ENCODE results near the gene CHSY1. TPM values are rescaled to one million over a fixed set of nuclear protein-coding genes. Genes with fewer than 3 reads are reported as not detected.

CHSY1 gene
- total and polyA plus RNA-seq, 11 donors, result 5.6 to 41.3 (median 11.1) TPM

- WGBS, 4 donors, result 74 to 79% (median 76%) methylated on average over 17 of the region's 17 CpGs
- Histone ChIP-seq H3K4me3 (peak overlapping the region in 10 of 12 donors; percentile 4 to 56 (median 43)), H3K27me3 (no peaks in the 10 kb centered on the region), H3K36me3 (peaks cover 0 to 14% (median 0%) of the 10 kb centered on the region in 9 donors), H3K27ac (peak overlapping the region; percentile 63 to 93 (median 82)), H3K4me1 (peaks cover 0 to 96% (median 51%) of the 10 kb centered on the region in 12 donors), H3K9me3 (no peaks in the 10 kb centered on the region)
- TF ChIP-seq CTCF (IDR thresholded peaks at IDR 0.05) (no peak), POLR2A (IDR thresholded peaks at IDR 0.05) (no peak)
- ATAC-seq (peak in 3 of 4 donors; percentile 3 to 19 (median 10)), DNase-seq (peak in 1 of 5 donors; percentile 33)
- intact Hi-C loops (cut with DNase I), result loop anchor here in 6 of 10 donors (5.0 to 10.0 kb wide), 6 partner anchors 53 to 175 kb away; partner anchors contain the start of gene CHSY1 (in 1 of the 6)
Observed at GRCh38 chr15:101189409-101190091, 62.3 kb downstream of the CHSY1 start.

- no peaks in the 10 kb centered on the region for H3K27me3 ChIP-seq
- H3K4me3 ChIP-seq, result peak overlapping the region in 10 of 12 donors; percentile 4 to 56 (median 43)
- DNase-seq, result peak in 1 of 5 donors; percentile 42
- H3K9me3 ChIP-seq, result no peaks in the 10 kb centered on the region
- 55 to 73% (median 70%) methylated on average over 29 of the region's 29 CpGs for WGBS, 4 donors
- ATAC-seq, result peak in 3 of 4 donors; percentile 14 to 36 (median 30)
- peak overlapping the region; percentile 63 to 93 (median 82) for H3K27ac ChIP-seq
- peaks cover 0 to 96% (median 50%) of the 10 kb centered on the region in 12 donors for H3K4me1 ChIP-seq
- intact Hi-C loops (cut with DNase I), result loop anchor here in 3 of 10 donors (5.0 to 10.0 kb wide), 3 partner anchors 56 to 67 kb away; partner anchors contain the start of gene CHSY1 (in 1 of the 3)
- peaks cover 0 to 14% (median 0%) of the 10 kb centered on the region in 9 donors for H3K36me3 ChIP-seq
- TF ChIP-seq POLR2A (IDR thresholded peaks at IDR 0.05) (no peak), CTCF (IDR thresholded peaks at IDR 0.05) (no peak)
Observed at GRCh38 chr15:101188637-101189408, 63.0 kb downstream of the CHSY1 start.

GRCh38 chr15:101187820-101188636 lies 63.8 kb downstream of the CHSY1 start:
- H3K36me3 ChIP-seq, result peaks cover 0 to 14% (median 0%) of the 10 kb centered on the region in 9 donors
- no peaks in the 10 kb centered on the region for H3K27me3 ChIP-seq
- peak; percentile 42 to 83 (median 78) for ATAC-seq
- TF ChIP-seq POLR2A (IDR thresholded peaks at IDR 0.05), result no peak
- TF ChIP-seq CTCF (IDR thresholded peaks at IDR 0.05), result no peak
- 24 to 34% (median 29%) methylated on average over 18 of the region's 18 CpGs for WGBS, 4 donors
- no peaks in the 10 kb centered on the region for H3K9me3 ChIP-seq
- intact Hi-C loops (cut with DNase I), result loop anchor here in 3 of 10 donors (5.0 to 10.0 kb wide), 3 partner anchors 57 to 66 kb away; partner anchors contain the start of gene CHSY1 (in 1 of the 3)
- peak overlapping the region; percentile 63 to 93 (median 82) for H3K27ac ChIP-seq
- peak overlapping the region in 11 of 12 donors; percentile 16 to 56 (median 43) for H3K4me3 ChIP-seq
- peaks cover 0 to 96% (median 52%) of the 10 kb centered on the region in 12 donors for H3K4me1 ChIP-seq
- DNase-seq, result peak in 2 of 5 donors; percentile 53 to 62

Measured in heart left ventricle (tissue), 16 donors.